T-helper 2 cell (primary cell): Measurements from ENCODE around the gene FBXO47.
A peak's percentile ranks its signal among the peaks of the same experiment; 100 is the strongest.

Experiments
- DNase-seq, 5 experiments: peaks; one replicate each; pipeline versions ENCODE4 v3.0.0 to v3.0.0-alpha.2; 2012 to 2022

The FBXO47 gene

DNA sequence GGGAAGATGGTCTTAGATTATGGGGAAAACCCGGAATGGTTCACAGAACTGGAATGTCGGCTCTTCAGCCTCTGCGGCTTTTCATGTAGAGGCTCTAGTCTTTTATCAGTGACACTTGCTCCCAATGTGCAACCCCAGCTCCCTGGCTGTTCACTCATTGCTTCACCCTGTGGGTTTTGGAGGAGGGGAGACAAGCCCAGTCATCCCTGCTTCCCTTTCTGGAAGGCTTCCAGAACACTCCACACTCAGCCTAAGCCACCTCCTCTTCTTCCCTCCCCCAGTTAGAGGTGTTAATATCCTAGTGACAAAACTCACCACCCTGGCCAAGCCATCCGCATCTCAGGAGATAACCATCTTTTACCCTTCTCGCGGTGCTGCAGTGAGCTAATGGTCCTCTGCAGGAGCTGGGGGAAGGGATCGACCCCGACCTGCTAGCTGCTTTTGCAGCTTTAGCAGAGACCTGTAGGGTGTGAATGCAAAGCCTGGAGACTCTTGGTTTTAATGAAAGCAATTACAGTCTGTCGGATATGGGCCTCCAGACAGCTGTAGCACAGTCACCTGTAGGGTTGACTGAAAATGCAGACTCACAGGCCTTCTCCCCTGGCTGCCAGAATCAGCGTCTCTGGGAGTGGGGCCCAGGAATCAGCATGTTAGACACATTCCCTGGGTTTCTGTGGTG is 66.1 kb downstream of the FBXO47 start:
- DNase-seq, result peak in 2 of 5 experiments; percentile 77 to 95

- DNase-seq, result no peak
These were observed 67.8 kb downstream of the FBXO47 start for GRCh38 chr17:38899421-38899820.

DNA sequence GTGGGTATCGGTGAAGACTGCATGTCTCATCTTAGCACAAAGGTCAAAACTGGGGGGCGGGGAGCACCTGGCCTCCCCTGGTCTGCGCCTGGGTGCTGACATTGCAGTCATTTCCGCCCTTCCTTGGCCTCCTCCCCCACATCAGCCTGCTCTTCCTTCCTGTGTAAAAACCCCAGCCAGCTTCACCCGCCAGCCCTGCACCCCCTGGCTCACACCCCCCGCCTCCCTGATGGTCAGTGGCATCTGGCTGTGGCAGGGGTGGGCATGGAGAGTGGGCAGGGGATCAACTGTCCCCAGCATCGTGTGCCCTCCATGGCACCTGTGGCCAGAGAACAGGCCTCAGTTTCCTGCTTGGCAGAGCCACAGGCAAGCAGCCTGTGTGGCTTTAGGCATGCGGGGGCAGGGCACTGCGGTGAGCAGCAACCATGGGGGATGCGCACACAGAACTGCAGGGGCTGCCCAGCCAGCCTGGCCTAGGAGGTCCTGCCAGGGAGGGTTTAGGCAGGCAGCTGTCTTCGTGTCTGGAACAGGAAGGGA is 68.3 kb downstream of the FBXO47 start:
- DNase-seq, result peak; percentile 47 to 93 (median 77)

GRCh38 chr17:38898291-38898679 is 68.9 kb downstream of the FBXO47 start:
- DNase-seq, result peak in 1 of 5 experiments; percentile 69

DNA sequence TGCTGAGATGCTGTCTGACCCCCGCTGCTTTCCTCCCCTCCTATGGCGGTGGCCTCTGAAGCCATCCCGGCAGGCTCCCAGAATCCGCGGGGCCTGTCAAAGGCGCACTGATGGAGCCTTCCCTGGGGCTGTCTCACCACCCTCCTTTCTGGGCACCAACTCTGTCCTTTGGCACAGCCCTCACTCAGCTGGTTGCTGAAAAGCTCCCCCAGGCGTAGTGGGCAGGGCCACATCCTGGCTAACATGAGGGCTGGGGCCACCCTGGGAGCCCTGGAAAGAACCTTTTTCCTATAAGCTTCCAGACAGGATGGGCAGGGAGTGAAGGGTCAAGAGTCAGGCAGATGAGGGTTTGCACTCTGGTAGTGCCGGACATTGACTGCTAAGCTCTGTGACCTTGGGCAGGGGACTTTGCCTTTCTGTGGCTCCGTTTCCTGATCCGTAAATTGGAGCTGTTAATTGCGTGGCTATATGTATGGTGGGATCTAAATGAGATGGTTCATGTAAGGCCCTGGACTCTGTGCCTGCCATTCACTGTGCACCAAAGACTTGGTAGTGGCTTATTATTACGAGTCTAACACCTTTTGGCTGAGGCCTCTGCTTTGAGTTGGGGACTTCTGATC is 69.4 kb downstream of the FBXO47 start:
- DNase-seq, result no peak

DNA sequence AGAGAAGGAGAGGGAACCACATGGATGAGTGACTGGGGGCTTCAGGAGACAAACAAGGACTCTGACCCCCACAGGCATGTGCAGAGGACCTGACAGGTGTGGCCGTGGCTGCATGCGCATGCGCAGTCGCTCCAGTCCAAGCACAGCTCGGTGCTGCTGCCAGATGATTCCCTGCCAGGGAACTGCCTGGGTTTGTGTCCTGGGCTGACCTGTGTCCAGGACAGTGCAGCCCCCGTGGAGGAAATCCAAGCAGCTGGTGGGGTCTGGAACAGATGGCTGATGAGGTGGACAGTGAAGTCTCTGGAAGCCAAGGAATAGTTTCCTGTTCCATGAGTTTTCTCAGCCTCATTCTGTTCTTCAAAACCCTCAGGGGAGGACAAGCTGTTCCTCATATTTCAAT is 70.0 kb downstream of the FBXO47 start:
- no peak for DNase-seq

- no peak for DNase-seq
These were observed 70.8 kb downstream of the FBXO47 start for GRCh38 chr17:38896346-38896954.

GRCh38 chr17:38894276-38894675 is 72.9 kb downstream of the FBXO47 start:
- no peak for DNase-seq

DNA sequence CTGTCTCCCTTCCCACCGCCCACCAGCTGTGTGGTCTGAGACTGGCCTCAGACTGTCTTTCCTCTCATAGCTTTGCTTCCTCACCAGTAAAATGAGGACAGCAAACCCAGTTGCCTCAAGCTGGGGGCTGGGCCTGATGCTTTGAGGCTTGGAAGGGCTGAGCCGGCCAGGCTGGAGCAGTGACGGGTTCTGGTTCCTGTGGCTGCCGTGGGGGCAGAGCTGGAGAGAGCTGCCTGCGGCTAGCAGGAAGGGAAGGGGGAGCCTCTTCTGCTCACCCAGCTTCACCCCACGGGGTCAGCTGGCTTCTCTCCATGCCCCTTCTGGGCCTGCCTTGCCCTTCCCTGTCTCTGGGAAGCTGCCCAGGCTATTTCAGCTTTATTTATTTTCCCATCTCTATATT is 73.6 kb downstream of the FBXO47 start:
- DNase-seq, result peak in 2 of 5 experiments; percentile 46 to 55

GRCh38 chr17:38893113-38893512 is 74.1 kb downstream of the FBXO47 start:
- DNase-seq, result no peak

- no peak for DNase-seq
These were observed 74.6 kb downstream of the FBXO47 start for GRCh38 chr17:38892620-38893019.

GRCh38 chr17:38892083-38892482 is 75.1 kb downstream of the FBXO47 start:
- no peak for DNase-seq

- DNase-seq, result no peak
These were observed 75.8 kb downstream of the FBXO47 start for GRCh38 chr17:38891441-38891840.

GRCh38 chr17:38890410-38890746 is 76.8 kb downstream of the FBXO47 start:
- DNase-seq, result no peak

DNA sequence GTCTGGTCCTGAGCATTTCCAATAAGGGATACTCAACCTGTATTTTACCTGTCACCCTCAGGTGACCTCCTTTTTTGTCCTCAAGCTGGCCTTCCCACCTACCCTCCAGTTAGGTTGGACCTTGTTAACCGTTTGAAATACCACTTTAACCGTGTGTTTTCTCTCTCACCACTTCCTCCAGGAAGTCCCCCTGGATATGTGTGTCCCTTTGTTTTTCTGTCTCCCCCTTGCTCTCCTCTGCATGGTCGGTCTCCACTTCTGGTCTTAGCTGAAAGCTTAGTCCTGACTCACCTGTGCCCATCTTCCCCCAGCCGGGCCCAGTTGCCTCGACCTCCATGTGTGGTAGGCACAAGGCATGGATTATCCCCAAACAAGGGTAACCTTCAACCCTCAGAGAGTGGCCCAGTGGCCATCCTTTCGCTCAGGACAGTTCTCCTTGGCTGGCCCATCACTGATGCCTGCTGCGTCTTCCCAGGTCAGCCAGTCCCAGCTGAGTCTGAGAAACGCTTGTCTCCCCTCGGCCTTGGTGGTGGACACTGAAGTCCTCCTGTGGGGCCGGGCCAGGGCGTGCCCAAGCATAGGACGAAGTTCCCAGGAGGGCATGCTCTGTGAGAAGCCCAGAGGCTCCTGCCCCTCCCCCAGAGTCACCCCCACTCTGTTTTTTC is 77.3 kb downstream of the FBXO47 start:
- DNase-seq, result no peak

- DNase-seq, result no peak
These were observed 78.4 kb downstream of the FBXO47 start for GRCh38 chr17:38888842-38889241.

DNA sequence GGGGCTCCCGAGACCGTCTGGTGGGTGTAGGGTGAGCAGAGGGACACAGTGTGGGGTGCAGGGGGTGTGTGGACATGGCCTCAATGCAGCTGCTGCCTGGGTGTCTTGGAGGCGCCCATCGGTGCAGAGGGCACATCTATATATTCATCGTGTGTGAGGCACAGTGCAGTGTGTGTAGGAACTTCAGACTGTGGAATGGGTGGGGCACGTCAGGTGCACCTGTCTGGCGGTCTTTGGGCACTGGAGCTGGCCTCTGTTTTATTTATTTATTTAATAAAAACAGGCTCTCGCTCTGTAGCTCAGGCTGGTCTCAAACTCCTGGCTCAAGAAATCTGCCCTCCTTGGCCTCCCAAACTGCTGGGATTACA is 80.6 kb downstream of the FBXO47 start:
- no peak for DNase-seq
